Activated T-helper 2 cell treated with anti-CD3 and anti-CD28 coated beads, Interferon-gamma antibody, Interleukin-2, Interleukin-4, amounts not matched to agents 10 μg/mL and 5 μg/mL and 100 μg/mL, durations not matched to agents 14 hours and 24 hours and 36 hours (primary cell): ENCODE results near the gene LATS1. TPM values are rescaled to one million over a fixed set of nuclear protein-coding genes. Genes with fewer than 3 reads are reported as not detected.
"Not testable (repeated sequence)": the region's sequence is repeated elsewhere in the genome, so short reads cannot be mapped to it uniquely, and the experiment has no call there.

Source experiments
- DNase-seq: peaks from one replicate; pipeline ENCODE4 v3.0.0; 2021; ENCODE audit warnings: low spot score
- H3K27ac Mint-ChIP-seq: one replicate; pipeline ENCODE4 v1.8.0; 2021; ENCODE audit warnings: mixed read lengths
- H3K27me3 Mint-ChIP-seq: one replicate; pipeline ENCODE4 v1.8.0; 2021; ENCODE audit warnings: low read depth, mixed read lengths
- H3K36me3 Mint-ChIP-seq: one replicate; pipeline ENCODE4 v1.8.0; 2021; ENCODE audit warnings: low read depth, mixed read lengths
- H3K4me1 Mint-ChIP-seq: one replicate; pipeline ENCODE4 v1.8.0; 2021; ENCODE audit warnings: low read depth, mixed read lengths
- H3K4me3 Mint-ChIP-seq: one replicate; pipeline ENCODE4 v1.8.0; 2021; ENCODE audit warnings: low read depth, mild to moderate bottlenecking, moderate library complexity, mixed read lengths
- H3K9me3 Mint-ChIP-seq: one replicate; pipeline ENCODE4 v1.8.0; 2021; ENCODE audit warnings: mixed read lengths
- intact Hi-C: fragments of 100-400 bp; cut with micrococcal nuclease; formaldehyde crosslinking; loops from one replicate; pipeline ENCODE4 v1.15.1; 2023
- total RNA-seq: library from RNA; stranded (reverse); gene quantifications from 2 replicates; pipeline ENCODE4 v1.2.3, GENCODE V29; 2022

Gene LATS1
- total RNA-seq, result 27.8 and 28.4 TPM in 2 replicates

DNA sequence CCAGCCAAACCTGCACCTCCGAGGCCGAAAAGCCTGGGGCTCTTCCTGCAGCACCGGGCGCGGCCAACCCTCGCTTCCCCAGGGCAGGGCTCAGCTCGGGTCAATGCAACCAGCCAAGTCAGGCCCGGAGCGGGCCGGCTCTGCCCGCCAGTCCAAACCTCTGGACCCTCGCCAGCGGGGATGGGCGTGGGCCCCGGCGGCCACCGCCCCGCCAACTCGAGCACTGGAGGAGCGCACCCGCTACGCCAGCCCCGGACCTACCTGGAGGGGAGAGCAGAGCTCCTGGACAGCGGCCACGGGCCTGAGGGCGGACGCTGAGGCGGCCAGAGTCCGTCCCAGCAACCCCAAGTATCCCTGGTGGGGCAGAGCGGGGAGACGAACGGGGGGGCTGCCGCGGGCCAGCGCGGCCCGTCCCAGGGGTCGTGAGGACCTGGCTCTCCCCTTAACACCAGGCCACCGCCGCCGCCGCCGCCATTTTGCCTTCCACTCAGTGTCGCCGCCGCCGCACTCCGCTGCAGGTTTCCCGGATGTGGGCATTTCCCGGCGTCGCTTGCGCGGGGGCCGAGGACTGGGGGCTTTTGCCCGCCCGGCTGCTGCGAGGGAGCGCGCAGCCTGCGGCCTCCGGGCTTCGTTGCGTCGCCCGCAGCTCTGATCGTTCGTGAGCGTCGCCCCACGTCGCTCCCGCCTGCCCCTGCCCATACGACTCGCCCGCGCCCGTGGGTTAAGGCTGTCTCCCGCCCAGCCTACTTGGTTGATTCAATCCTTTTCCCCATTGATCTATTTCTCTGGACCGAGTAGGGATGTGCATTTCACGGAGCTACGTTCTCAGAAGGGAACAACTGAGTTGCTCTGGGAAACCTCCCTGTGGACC, at the start of gene LATS1:
Gene LATS1, minus strand, starts transcription at position 514 of the 871 bp plus-strand sequence. CDS start 15,975 bp downstream, outside the sequence.
- DNase-seq, result peak; percentile 88
- H3K4me3 Mint-ChIP-seq, result peak within 1 kb of the TSS; percentile 96
- no peaks in the 10 kb centered on the region for H3K27me3 Mint-ChIP-seq
- H3K27ac Mint-ChIP-seq, result peak within 1 kb of the TSS; percentile 97
- H3K36me3 Mint-ChIP-seq, result peaks cover 30% of the 10 kb centered on the region
- H3K9me3 Mint-ChIP-seq, result no peaks in the 10 kb centered on the region
- H3K4me1 Mint-ChIP-seq, result peaks cover 31% of the 10 kb centered on the region
- intact Hi-C loops, result loop anchor here (1.0 to 10.0 kb wide), 5 partner anchors 29 to 287 kb away; partner anchors contain the start of genes GINM1, KATNA1 and NUP43

DNA sequence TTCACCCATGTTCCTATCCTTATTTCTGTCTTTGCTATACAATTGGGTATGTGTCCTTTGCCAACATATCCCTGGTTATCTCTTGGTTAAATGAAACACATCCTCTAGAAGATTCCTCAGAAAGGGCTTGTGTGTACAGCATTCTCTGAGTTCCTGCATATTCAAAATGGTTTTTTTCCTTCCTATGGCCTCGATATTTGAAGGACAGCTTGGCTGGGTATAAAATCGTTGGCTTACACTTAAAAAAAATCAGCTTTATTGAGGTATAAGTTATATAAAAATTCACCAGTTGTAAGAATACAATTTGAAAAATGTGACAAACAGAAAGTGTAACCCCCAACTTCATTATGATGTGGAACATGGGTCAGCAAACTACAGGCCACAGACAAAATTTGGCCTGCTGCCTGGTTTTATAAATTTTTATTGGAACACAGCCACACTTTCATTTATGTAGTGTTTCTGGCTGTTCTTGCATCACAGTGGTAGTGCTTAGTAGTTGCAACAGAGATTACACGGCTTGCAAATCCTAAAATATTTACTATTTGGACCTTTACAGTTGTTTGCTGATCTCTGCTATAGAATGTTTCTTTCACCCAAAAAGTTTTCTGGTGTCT, 48.4 kb upstream of the LATS1 start:
- intact Hi-C loops, result no loop called here
- peaks cover 11% of the 10 kb centered on the region for H3K4me1 Mint-ChIP-seq
- DNase-seq, result no peak
- H3K9me3 Mint-ChIP-seq, result peaks cover 12% of the 10 kb centered on the region
- no peak overlapping the region for H3K4me3 Mint-ChIP-seq
- no peaks in the 10 kb centered on the region for H3K27me3 Mint-ChIP-seq
- no peak overlapping the region for H3K27ac Mint-ChIP-seq
- peaks cover 63% of the 10 kb centered on the region for H3K36me3 Mint-ChIP-seq

DNA sequence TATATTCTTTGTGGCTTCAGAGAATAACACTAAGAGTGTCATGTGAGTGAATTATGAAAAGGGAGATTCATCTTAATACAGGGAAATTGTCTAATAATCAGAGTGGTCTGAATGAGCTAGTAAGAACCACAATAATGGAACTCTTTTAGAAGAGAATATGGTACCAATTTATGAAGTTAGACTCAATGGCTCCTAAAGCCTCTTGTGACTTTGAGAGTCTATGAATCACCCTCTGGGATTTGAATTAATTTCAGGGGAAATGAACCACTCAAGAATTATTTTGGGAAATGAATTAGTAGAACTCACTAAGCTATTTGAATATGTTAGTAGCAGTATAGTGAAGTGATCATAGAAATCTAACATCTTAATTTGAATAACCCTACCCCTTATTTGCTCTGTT, 46.0 kb upstream of the LATS1 start:
- Mint-ChIP-seq H3K9me3 (peaks cover 12% of the 10 kb centered on the region), H3K27me3 (no peaks in the 10 kb centered on the region), H3K36me3 (peaks cover 70% of the 10 kb centered on the region), H3K4me1 (peaks cover 12% of the 10 kb centered on the region), H3K27ac (no peak overlapping the region), H3K4me3 (no peak overlapping the region)
- intact Hi-C loops, result no loop called here
- DNase-seq, result no peak

DNA sequence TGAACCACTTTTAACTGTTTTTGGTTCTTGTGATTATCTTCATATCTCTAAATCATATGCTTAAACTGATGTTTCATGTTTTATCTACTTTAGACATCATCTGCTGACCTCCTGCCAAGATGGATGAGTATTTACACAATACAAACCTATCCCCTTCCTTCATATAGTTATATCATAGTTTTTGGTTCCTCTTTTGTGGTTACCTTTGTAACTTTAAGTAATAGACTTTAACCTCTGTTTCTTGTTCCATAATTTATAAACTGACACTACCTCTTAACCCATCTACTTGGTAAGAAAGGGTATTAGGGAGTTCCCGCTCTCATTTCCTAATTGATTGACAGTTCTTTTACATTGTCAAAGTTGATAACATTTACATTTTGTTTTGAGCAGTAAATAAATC, 43.5 kb upstream of the LATS1 start:
- Mint-ChIP-seq H3K27me3 (no peaks in the 10 kb centered on the region), H3K9me3 (peaks cover 7% of the 10 kb centered on the region), H3K27ac (no peak overlapping the region), H3K4me3 (no peak overlapping the region), H3K4me1 (peaks cover 12% of the 10 kb centered on the region), H3K36me3 (peaks cover 53% of the 10 kb centered on the region)
- intact Hi-C loops, result no loop called here
- DNase-seq, result no peak

DNA sequence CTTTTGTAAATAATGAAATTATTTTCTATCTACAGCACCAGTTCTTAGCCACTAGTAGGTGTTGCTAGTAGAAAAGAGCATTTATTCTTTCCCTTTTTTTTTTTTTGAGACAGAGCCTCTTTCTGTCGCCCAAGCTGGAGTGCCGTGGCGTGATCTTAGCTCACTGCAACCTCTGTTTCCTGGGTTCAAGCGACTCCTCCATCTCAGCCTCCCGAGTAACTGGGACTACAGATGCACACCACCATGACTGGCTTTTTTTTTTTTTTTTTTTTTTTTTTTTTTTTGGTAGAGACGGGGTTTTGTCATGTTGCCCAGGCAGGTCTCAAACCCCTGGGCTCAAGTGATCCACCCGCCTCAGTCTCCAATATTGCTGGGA, 38.3 kb upstream of the LATS1 start:
- H3K9me3 Mint-ChIP-seq, result no peaks in the 10 kb centered on the region
- DNase-seq, result no peak
- H3K36me3 Mint-ChIP-seq, result peaks cover 29% of the 10 kb centered on the region
- H3K4me1 Mint-ChIP-seq, result peaks cover 18% of the 10 kb centered on the region
- H3K27me3 Mint-ChIP-seq, result no peaks in the 10 kb centered on the region
- H3K27ac Mint-ChIP-seq, result no peak overlapping the region
- intact Hi-C loops, result no loop called here
- no peak overlapping the region for H3K4me3 Mint-ChIP-seq

DNA sequence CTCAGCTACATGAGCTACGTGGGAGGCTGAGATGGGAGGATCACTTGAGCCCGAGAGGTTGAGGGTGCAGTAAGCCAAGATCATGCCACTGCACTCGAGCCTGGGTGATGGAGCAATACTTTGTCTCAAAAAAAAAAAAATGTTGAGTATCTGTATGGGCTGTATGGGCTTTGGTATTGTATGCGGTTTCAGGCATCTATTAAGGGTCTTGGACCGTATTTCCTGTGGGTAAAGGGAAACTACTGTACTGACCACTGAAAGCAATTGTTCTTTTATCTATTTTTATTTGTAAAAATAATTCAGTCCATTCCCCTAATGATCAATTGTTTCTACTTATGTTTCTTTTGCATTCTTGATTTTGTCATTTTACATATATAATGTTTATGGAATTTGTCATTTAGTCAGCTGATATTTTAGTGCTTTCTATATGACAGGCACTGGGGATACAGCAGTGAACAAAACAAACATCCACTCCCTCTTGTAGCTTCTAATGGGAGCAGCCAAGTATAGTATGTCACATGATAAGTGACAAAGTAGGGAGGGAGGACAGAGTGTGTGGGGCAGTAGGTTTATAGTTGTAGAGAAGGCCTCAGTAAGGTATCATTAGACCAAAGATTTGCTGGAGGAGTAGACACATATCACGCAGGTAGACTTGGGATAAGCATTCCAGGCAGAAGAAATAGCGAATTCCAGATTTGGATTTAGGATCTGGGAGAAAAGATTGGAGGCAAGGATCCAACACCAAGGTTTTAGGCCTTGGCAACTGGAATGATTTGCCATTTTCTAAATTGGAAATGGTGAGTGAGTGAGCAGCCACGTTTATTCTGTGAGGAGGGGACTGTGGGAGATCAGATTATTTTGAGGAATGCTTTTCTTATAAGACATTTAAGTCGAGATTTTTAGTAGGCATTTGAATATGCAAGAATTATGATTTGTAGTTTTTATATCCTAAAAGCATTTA, 37.7 kb upstream of the LATS1 start:
- Mint-ChIP-seq H3K27me3 (no peaks in the 10 kb centered on the region), H3K4me3 (no peak overlapping the region), H3K9me3 (no peaks in the 10 kb centered on the region), H3K36me3 (peaks cover 27% of the 10 kb centered on the region), H3K27ac (peak overlapping the region; percentile 1), H3K4me1 (peaks cover 17% of the 10 kb centered on the region)
- intact Hi-C loops, result no loop called here
- DNase-seq, result no peak

DNA sequence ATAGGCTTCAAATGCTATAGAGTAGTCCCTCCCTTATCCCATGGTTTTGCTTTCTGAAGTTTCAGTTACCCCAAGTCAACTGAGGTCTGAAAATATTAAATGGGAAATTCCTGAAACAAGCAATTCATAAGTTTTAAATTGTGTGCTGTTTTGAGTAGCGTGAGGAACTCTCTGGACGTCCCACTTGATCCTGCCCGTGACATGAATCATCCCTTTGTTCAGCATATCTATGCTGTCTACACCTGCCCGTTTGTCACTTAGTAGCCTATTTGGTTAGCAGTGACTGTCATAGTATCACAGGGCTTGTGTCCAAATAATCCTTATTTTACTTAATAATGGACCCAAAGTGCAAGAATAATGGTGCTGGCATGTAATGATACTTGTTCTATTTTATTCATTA, 36.6 kb upstream of the LATS1 start:
- Mint-ChIP-seq H3K36me3 (peaks cover 22% of the 10 kb centered on the region), H3K9me3 (no peaks in the 10 kb centered on the region), H3K4me1 (peaks cover 20% of the 10 kb centered on the region), H3K4me3 (no peak overlapping the region), H3K27ac (no peak overlapping the region), H3K27me3 (no peaks in the 10 kb centered on the region)
- intact Hi-C loops, result no loop called here
- no peak for DNase-seq

DNA sequence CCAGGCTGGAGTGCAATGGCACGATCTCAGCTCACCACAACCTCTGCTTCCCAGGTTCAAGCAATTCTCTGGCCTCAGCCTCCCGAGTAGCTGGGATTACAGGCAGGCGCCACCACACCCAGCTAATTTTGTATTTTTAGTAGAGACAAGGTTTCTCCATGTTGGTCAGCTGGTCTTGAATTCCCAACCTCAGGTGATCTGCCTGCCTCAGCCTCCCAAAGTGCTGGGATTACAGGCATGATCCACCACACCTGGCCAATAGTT, 35.4 kb upstream of the LATS1 start:
- Mint-ChIP-seq H3K4me1 (peaks cover 23% of the 10 kb centered on the region), H3K36me3 (peaks cover 15% of the 10 kb centered on the region)
- intact Hi-C loops, H3K4me3 Mint-ChIP-seq, H3K27ac Mint-ChIP-seq, DNase-seq, H3K9me3 Mint-ChIP-seq, H3K27me3 Mint-ChIP-seq: not testable (repeated sequence)

DNA sequence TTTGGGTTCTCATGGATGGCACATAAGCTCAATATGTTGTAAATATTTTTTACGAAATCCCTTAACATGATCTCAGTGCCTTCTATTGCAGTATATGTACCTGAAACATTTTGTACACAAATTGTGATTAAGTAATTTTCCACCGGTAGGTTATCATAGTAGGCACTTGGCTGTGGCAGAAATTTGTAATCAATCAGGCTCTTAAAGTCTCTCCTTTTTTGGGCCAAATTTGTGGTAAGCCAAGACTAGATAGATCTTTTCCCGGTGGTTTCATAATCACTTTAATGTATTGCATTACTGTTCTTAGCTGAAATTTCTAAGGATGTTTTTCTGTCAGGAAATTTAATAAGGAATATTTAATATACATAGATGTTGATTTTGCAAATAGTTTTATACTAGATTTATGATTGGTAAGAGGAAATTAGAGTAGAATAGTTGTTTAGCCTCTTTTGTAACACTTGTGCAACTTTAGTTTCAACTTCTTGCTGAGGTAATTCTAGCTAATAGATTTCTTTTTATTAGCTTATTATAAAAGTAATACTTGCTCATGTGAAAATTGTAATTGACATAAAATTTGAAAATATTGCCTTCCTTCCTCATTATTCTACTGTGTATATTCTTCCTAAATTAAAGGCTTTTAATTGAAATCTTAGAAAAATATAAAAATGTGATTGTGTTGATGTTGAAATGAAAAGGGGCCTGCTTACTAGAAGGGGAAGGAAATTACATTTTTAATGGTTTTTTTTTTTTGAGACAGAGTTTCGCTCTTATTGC, 34.9 kb upstream of the LATS1 start:
- no peaks in the 10 kb centered on the region for H3K9me3 Mint-ChIP-seq
- no peaks in the 10 kb centered on the region for H3K27me3 Mint-ChIP-seq
- intact Hi-C loops, result no loop called here
- H3K4me1 Mint-ChIP-seq, result peaks cover 23% of the 10 kb centered on the region
- no peak overlapping the region for H3K27ac Mint-ChIP-seq
- H3K4me3 Mint-ChIP-seq, result peak overlapping the region; percentile 17
- no peak for DNase-seq
- peaks cover 15% of the 10 kb centered on the region for H3K36me3 Mint-ChIP-seq

DNA sequence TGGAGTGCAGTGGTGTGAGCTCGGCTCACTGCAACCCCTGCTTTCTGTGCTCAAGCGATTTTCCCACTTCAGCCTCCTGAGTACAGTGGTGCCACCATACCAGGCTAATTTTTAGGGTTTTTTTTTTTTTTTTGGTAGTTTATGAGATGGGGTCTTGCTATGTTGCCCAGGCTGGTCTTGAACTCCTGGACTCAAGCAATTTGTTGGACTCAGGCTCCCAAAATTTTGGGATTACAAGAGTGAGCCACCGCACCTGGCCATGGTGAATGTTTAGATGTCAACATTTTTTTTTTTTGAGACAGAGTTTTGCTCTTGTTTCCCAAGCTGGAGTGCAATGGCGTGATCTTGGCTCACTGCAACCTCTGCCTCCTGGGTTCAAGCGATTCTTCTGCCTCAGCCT, 34.0 kb upstream of the LATS1 start:
- H3K9me3 Mint-ChIP-seq, H3K27ac Mint-ChIP-seq, DNase-seq, H3K27me3 Mint-ChIP-seq: not testable (repeated sequence)
- peaks cover 28% of the 10 kb centered on the region for H3K4me1 Mint-ChIP-seq
- H3K36me3 Mint-ChIP-seq, result peaks cover 15% of the 10 kb centered on the region
- intact Hi-C loops, result loop anchor here (2.0 kb wide), 1 partner anchor 103 kb away; the partner anchor contains the start of gene KATNA1
- peak overlapping the region; percentile 39 for H3K4me3 Mint-ChIP-seq

DNA sequence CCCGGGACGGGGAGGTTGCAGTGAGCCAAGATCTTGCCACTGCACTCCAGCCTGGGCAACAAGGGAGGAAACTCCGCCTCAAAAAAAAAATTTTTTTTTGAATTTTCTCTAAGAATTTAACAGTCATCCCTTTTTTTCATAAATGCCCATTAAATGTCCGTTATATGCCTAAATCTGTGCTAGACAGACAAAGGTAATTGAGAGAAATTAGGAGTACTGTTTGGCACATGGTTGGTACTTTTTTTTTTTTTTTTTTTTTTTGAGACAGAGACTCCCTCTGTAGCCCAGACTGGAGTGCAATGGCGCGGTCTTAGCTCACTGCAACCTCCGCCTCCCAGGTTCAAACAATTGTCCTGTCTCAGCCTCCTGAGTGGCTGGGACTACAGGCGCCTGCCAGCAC, 33.3 kb upstream of the LATS1 start:
- Mint-ChIP-seq H3K27ac (no peak overlapping the region), H3K36me3 (peaks cover 15% of the 10 kb centered on the region), H3K9me3 (no peaks in the 10 kb centered on the region), H3K4me3 (peak overlapping the region; percentile 91), H3K27me3 (no peaks in the 10 kb centered on the region), H3K4me1 (peaks cover 34% of the 10 kb centered on the region)
- intact Hi-C loops, result loop anchor here (2.0 kb wide), 1 partner anchor 102 kb away; the partner anchor contains the start of gene KATNA1
- no peak for DNase-seq

DNA sequence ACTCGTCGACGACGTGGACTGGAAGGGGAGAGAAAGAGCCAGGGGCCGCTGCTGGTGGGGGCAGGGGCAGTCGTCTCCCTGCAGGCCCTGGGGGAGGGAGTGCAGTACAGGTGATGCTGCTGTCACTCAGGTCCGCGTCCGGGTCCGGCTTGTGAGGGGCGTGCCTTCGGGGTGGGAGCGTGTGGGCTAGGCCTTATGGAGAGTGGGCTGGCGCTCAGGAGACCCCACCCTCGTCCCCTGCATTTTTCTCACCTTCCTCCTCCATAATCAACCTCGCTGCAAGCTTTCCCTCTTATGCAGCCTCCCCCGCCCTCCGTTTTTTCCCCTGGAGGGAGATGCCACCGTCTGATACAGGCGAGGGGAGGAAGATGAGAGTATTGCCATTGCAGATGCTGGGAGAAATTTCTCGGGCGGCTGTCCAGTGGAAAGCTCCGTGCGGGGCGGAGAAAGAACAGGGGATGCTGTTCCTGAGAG, 32.3 kb upstream of the LATS1 start:
- Mint-ChIP-seq H3K4me1 (peaks cover 34% of the 10 kb centered on the region), H3K36me3 (peaks cover 15% of the 10 kb centered on the region), H3K27ac (peak overlapping the region; percentile 84), H3K4me3 (peak overlapping the region; percentile 91), H3K27me3 (no peaks in the 10 kb centered on the region), H3K9me3 (no peaks in the 10 kb centered on the region)
- intact Hi-C loops, result loop anchor here (2.0 kb wide), 1 partner anchor 101 kb away; the partner anchor contains the start of gene KATNA1
- DNase-seq, result peak; percentile 55
